ENCODE results near the gene BLACAT1.

GRCh38 chr1:205438213-205439158 is 17.4 kb downstream of the BLACAT1 start:
- no peak for TF ChIP-seq CTCF (IDR thresholded peaks at IDR 0.05; ENCODE audit: poor library complexity, severe bottlenecking)
- TF ChIP-seq EZH2 (IDR thresholded peaks at IDR 0.05; ENCODE audit: borderline replicate concordance, insufficient read depth, low read length, poor library complexity, severe bottlenecking): no peak
- TF ChIP-seq MXI1 (conservative IDR thresholded peaks at IDR 0.05; ENCODE audit: poor library complexity, severe bottlenecking): no peak
- TF ChIP-seq POLR2AphosphoS5 (IDR thresholded peaks at IDR 0.05): no peak
